HG02798 (cell line): Measurements from ENCODE around the gene CABP7.

ENCODE experiments used
- ATAC-seq: cut with Tn5 transposase; IDR thresholded peaks from one replicate; pipeline ENCODE4 v1.9.1; 2021; ENCODE audit warnings: mild to moderate bottlenecking; ENCODE audit not compliant: unreplicated experiment, poor library complexity

The CABP7 gene

GRCh38 chr22:29719899-29720645 lies at the start of gene CABP7:
CABP7 (plus strand) TSS chr22:29720003; CDS start chr22:29720425, 422 bp downstream.
- no peak for ATAC-seq

- no peak for ATAC-seq
These were observed 49.2 kb upstream of the CABP7 start for GRCh38 chr22:29670626-29671025.

- ATAC-seq, result no peak
These were observed 46.3 kb upstream of the CABP7 start for GRCh38 chr22:29673361-29674066.

GRCh38 chr22:29674121-29674520 lies 45.7 kb upstream of the CABP7 start:
- no peak for ATAC-seq

GRCh38 chr22:29679316-29679715 lies 40.5 kb upstream of the CABP7 start:
- ATAC-seq, result no peak

GRCh38 chr22:29683536-29683935 lies 36.3 kb upstream of the CABP7 start:
- ATAC-seq, result no peak

GRCh38 chr22:29684244-29684643 lies 35.6 kb upstream of the CABP7 start:
- ATAC-seq, result no peak

GRCh38 chr22:29689206-29689879 lies 30.5 kb upstream of the CABP7 start:
- ATAC-seq, result no peak

GRCh38 chr22:29689880-29690213 lies 30.0 kb upstream of the CABP7 start:
- ATAC-seq, result no peak

- no peak for ATAC-seq
These were observed 29.3 kb upstream of the CABP7 start for GRCh38 chr22:29690476-29690875.

- ATAC-seq, result no peak
These were observed 28.0 kb upstream of the CABP7 start for GRCh38 chr22:29691636-29692326.

- ATAC-seq, result no peak
These were observed 27.5 kb upstream of the CABP7 start for GRCh38 chr22:29692327-29692640.

- ATAC-seq, result no peak
These were observed 26.6 kb upstream of the CABP7 start for GRCh38 chr22:29693161-29693560.

GRCh38 chr22:29693671-29694070 lies 26.1 kb upstream of the CABP7 start:
- no peak for ATAC-seq

GRCh38 chr22:29695129-29695926 lies 24.5 kb upstream of the CABP7 start:
- no peak for ATAC-seq

- no peak for ATAC-seq
These were observed 21.8 kb upstream of the CABP7 start for GRCh38 chr22:29697853-29698598.

- no peak for ATAC-seq
These were observed 19.4 kb upstream of the CABP7 start for GRCh38 chr22:29700206-29700899.

- no peak for ATAC-seq
These were observed 19.0 kb upstream of the CABP7 start for GRCh38 chr22:29700900-29701154.
